CD4-positive, alpha-beta memory T cell (primary cell): ENCODE data around the gene C11orf68. TPM values are rescaled to one million over a fixed set of nuclear protein-coding genes. Genes with fewer than 3 reads are reported as not detected.

ENCODE experiments used
- CTCF ChIA-PET: fragments of 350-600 bp; sonication (Branson Sonifier 250); formaldehyde crosslinking; loops from one replicate; lab custom pipeline; 2021; ENCODE audit warnings: inconsistent platforms; ENCODE audit not compliant: partially characterized antibody; lab: Charles Lee
- POLR2A ChIA-PET: fragments of 350-600 bp; sonication (Branson Sonifier 250); formaldehyde crosslinking; loops from one replicate; lab custom pipeline; 2021; ENCODE audit not compliant: partially characterized antibody; lab: Charles Lee
- DNase-seq, 5 donors: peaks; one replicate each; pipeline versions ENCODE4 v3.0.0 to v3.0.0-alpha.2; 2020 to 2022; ENCODE audit warnings: mixed read lengths in 1 of 5
- H3K27ac ChIP-seq: one replicate; pipeline ENCODE4 v1.7.0; 2013; ENCODE audit warnings: low read depth, low read length
- H3K27me3 ChIP-seq: 2 replicates; pipeline ENCODE4 v1.7.0; 2013; ENCODE audit warnings: mild to moderate bottlenecking, low read length, moderate library complexity; ENCODE audit not compliant: insufficient read depth
- H3K36me3 ChIP-seq: 2 replicates; pipeline ENCODE4 v1.7.0; 2013; ENCODE audit warnings: mild to moderate bottlenecking, low read length, moderate library complexity; ENCODE audit not compliant: insufficient read depth
- H3K4me1 ChIP-seq: 2 replicates; pipeline ENCODE4 v1.7.0; 2013; ENCODE audit warnings: mild to moderate bottlenecking, low read length, moderate library complexity; ENCODE audit not compliant: insufficient read depth
- H3K4me3 ChIP-seq, 2 donors: one replicate each; pipeline ENCODE4 v1.7.0; 2013; ENCODE audit warnings: low read length in 2 of 2, mild to moderate bottlenecking in 1 of 2
- H3K9me3 ChIP-seq, 2 donors: one replicate each; pipeline ENCODE4 v1.7.0; 2013; ENCODE audit warnings: low read length in 2 of 2, control low read depth in 1 of 2; ENCODE audit not compliant: control insufficient read depth in 1 of 2
- H3K27ac Mint-ChIP-seq, 7 donors: one replicate each; pipeline ENCODE4 v1.8.0; 2020 to 2021; ENCODE audit warnings: mixed read lengths in 7 of 7, mild to moderate bottlenecking in 6 of 7, inconsistent platforms in 3 of 7, moderate library complexity in 3 of 7
- H3K27me3 Mint-ChIP-seq, 2 donors: one replicate each; pipeline ENCODE4 v1.8.0; 2020 to 2021; ENCODE audit warnings: mixed read lengths in 2 of 2
- H3K36me3 Mint-ChIP-seq, 2 donors: one replicate each; pipeline ENCODE4 v1.8.0; 2020 to 2021; ENCODE audit warnings: mixed read lengths in 2 of 2, inconsistent platforms in 1 of 2, mild to moderate bottlenecking in 1 of 2
- H3K4me1 Mint-ChIP-seq, 4 donors: one replicate each; pipeline ENCODE4 v1.8.0; 2020 to 2021; ENCODE audit warnings: mixed read lengths in 4 of 4, mild to moderate bottlenecking in 1 of 4
- H3K4me3 Mint-ChIP-seq, 8 donors: one replicate each; pipeline ENCODE4 v1.8.0; 2020 to 2021; ENCODE audit warnings: mixed read lengths in 8 of 8, mild to moderate bottlenecking in 7 of 8, moderate library complexity in 6 of 8, inconsistent platforms in 3 of 8
- H3K9me3 Mint-ChIP-seq, 8 donors: one replicate each; pipeline ENCODE4 v1.8.0; 2020 to 2021; ENCODE audit warnings: mixed read lengths in 8 of 8, mild to moderate bottlenecking in 5 of 8, inconsistent platforms in 3 of 8, moderate library complexity in 1 of 8
- intact Hi-C: fragments of 100-400 bp; cut with micrococcal nuclease; formaldehyde crosslinking; loops from one replicate; pipeline ENCODE4 v1.15.1; 2023
- polyA plus RNA-seq, 2 donors: library from polyadenylated mRNA; unstranded; fragments of 300-500 nt; fragmentation: Illumina TruSeq; gene quantifications; one replicate each; pipeline ENCODE4 v1.2.3, GENCODE V29; 2021
- total RNA-seq, 2 experiments: library from RNA; stranded (reverse); gene quantifications; one replicate each; pipeline ENCODE4 v1.2.3, GENCODE V29; 2021

Gene C11orf68
- total and polyA plus RNA-seq, 4 experiments from 2014 or later: 48.0 to 81.6 (median 58.3) TPM

DNA sequence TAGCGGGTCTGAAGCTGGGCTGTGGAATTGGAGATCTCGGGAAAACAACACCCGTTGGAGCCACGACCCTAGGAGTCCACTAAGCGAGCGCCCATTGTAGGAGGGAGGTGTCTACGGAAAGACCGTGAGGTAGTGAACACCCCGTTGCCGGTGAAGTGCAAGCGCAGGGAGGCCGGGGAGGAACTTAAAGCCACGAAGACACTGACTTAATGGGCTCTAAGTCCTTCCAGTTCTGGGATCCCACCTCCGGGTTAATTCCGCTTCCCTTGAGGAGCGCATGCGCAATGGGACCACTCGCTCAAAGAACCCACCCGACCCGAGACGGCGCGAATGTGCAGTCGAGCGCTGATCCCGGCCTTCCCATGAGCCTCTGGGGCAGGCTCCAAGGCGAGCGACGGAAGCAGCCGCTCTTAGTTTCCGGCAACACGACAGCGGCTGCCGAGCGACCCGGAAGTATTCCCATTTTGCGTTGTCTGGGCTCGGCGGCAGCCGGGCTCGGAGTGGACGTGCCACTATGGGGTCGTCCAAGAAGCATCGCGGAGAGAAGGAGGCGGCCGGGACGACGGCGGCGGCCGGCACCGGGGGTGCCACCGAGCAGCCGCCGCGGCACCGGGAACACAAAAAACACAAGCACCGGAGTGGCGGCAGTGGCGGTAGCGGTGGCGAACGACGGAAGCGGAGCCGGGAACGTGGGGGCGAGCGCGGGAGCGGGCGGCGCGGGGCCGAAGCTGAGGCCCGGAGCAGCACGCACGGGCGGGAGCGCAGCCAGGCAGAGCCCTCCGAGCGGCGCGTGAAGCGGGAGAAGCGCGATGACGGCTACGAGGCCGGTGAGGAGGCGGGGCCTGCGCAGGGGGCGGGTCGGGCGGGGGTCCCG lies 42.6 kb upstream of the C11orf68 start, which contains the start of gene SART1:
Gene SART1, plus strand, starts transcription at position 468 of the 874 bp plus-strand sequence. Its CDS starts 47 bp downstream, at position 515.
- POLR2A ChIA-PET: interaction anchor here (0.7 to 7.6 kb wide), 13 partner anchors 20 to 346 kb away, joined by 3 to 103 read pairs (median 6); partner anchors contain the start of genes BANF1, C11orf68, CCDC85B and CFL1
- Histone ChIP-seq H3K4me3 (peak within 1 kb of the TSS; percentile 70 to 79), H3K27ac (peak within 1 kb of the TSS; percentile 96), H3K9me3 (no peaks in the 10 kb centered on the region), H3K4me1 (peaks cover 40% of the 10 kb centered on the region), H3K36me3 (peaks cover 27% of the 10 kb centered on the region), H3K27me3 (no peaks in the 10 kb centered on the region)
- Mint-ChIP-seq H3K36me3 (peaks cover 20 to 48% of the 10 kb centered on the region in 2 donors), H3K27me3 (no peaks in the 10 kb centered on the region), H3K4me1 (peaks cover 31 to 60% (median 38%) of the 10 kb centered on the region in 4 donors), H3K4me3 (peak within 1 kb of the TSS; percentile 98 to 99 (median 98)), H3K27ac (peak within 1 kb of the TSS; percentile 92 to 100 (median 99)), H3K9me3 (no peaks in the 10 kb centered on the region)
- peak; percentile 92 to 98 (median 95) for DNase-seq
- intact Hi-C loops: loop anchor here (1.0 kb wide), 8 partner anchors 33 to 346 kb away; partner anchors contain the start of genes BANF1, C11orf68, DRAP1 and EIF1AD
- CTCF ChIA-PET: interaction anchor here (1.0 to 9.9 kb wide), 2 partner anchors 74 to 250 kb away, joined by 3 to 86 read pairs; partner anchors contain the start of genes CCDC85B, FIBP and KAT5

DNA sequence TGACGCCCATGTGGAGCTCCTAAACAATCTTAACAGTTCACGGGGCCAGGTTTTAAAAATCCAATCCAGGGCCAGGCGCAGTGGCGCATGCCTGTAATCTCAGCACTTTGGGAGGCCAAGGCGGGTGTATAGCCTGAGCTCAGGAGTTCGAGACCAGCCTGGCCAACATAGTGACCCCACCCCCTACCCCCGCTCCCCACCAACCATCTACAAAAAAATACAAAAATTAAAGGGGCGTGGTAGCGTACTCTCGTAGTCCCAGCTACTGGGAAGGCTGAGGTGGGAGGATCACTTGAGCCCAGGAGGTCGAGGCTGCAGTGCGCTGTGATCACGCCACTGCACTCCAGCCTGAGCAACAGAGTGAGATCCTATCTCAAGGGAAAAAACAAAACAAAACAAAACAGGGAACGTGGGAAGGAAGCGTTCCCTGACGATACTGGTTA lies 42.0 kb upstream of the C11orf68 start:
- Histone ChIP-seq H3K36me3 (peaks cover 21% of the 10 kb centered on the region), H3K4me3 (peak overlapping the region; percentile 70 to 79), H3K27me3 (no peaks in the 10 kb centered on the region), H3K9me3 (no peaks in the 10 kb centered on the region), H3K27ac (peak overlapping the region; percentile 96), H3K4me1 (peaks cover 44% of the 10 kb centered on the region)
- H3K4me1 Mint-ChIP-seq: peaks cover 30 to 61% (median 39%) of the 10 kb centered on the region in 4 donors
- H3K27ac Mint-ChIP-seq: peak overlapping the region; percentile 92 to 100 (median 99)
- ChIA-PET POLR2A (interaction anchor here (0.7 to 7.6 kb wide), 12 partner anchors 9 to 249 kb away, joined by 3 to 103 read pairs (median 6); partner anchors contain the start of genes BANF1, C11orf68, CCDC85B and CFL1), CTCF (interaction anchor here (0.8 to 9.9 kb wide), 2 partner anchors 73 to 100 kb away, joined by 3 to 86 read pairs; partner anchors contain the start of genes CCDC85B and FIBP)
- H3K27me3 Mint-ChIP-seq: no peaks in the 10 kb centered on the region
- peak overlapping the region; percentile 98 to 99 (median 98) for H3K4me3 Mint-ChIP-seq
- no peaks in the 10 kb centered on the region for H3K9me3 Mint-ChIP-seq
- H3K36me3 Mint-ChIP-seq: peaks cover 17 to 41% of the 10 kb centered on the region in 2 donors
- intact Hi-C loops: loop anchor here (1.0 kb wide), 8 partner anchors 33 to 346 kb away; partner anchors contain the start of genes BANF1, C11orf68, DRAP1 and EIF1AD
- DNase-seq: no peak

DNA sequence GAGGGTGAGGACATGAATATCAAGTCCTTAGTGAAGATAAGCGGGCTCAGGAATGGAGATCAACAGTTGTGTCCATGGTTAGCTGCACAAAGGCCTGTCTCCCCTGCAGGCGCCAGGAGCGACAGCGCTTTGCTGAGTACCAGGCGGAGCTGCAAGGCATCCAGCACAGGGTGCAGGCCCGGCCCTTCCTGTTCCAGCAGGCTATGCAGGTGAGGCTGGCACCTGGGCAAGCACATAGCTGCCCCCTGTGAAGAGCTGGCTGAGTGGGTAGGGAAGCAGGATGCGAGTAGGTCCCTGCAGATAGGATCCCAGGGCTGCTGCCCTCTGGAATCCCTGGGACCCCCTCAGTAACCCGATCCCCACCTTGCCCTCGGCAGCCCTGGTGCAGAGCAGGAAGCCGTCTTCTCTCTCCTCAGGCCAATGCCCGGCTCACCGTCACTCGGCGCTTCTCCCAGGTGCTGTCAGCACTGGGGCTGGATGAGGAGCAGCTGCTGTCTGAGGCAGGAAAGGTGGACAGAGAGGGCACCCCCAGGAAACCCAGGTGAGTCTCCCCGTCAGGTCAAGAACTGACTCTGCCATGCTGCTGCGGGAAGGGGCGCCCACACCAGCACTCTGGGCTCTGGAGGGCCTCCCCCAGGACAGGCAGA lies 40.0 kb upstream of the C11orf68 start:
- no peaks in the 10 kb centered on the region for H3K9me3 Mint-ChIP-seq
- peak overlapping the region in 3 of 7 donors; percentile 27 to 92 (median 30) for H3K27ac Mint-ChIP-seq
- intact Hi-C loops: no loop called here
- Histone ChIP-seq H3K27me3 (no peaks in the 10 kb centered on the region), H3K4me1 (peaks cover 39% of the 10 kb centered on the region), H3K9me3 (no peaks in the 10 kb centered on the region), H3K4me3 (no peak overlapping the region), H3K36me3 (peaks cover 1% of the 10 kb centered on the region), H3K27ac (no peak overlapping the region)
- H3K27me3 Mint-ChIP-seq: no peaks in the 10 kb centered on the region
- H3K4me1 Mint-ChIP-seq: peaks cover 26 to 47% (median 36%) of the 10 kb centered on the region in 4 donors
- ChIA-PET POLR2A (interaction anchor here (0.7 to 7.6 kb wide), 6 partner anchors 40 to 178 kb away, joined by 3 to 103 read pairs (median 4); partner anchors contain the start of genes AP5B1, BANF1, C11orf68 and CCDC85B), CTCF (interaction anchor here (1.1 to 9.9 kb wide), 3 partner anchors 31 to 99 kb away, joined by 3 to 86 read pairs (median 7); partner anchors contain the start of genes CCDC85B, FIBP and MUS81)
- DNase-seq: peak in 1 of 5 donors; percentile 9
- peak overlapping the region in 1 of 8 donors; percentile 13 for H3K4me3 Mint-ChIP-seq
- H3K36me3 Mint-ChIP-seq: peaks cover 11 to 23% of the 10 kb centered on the region in 2 donors

DNA sequence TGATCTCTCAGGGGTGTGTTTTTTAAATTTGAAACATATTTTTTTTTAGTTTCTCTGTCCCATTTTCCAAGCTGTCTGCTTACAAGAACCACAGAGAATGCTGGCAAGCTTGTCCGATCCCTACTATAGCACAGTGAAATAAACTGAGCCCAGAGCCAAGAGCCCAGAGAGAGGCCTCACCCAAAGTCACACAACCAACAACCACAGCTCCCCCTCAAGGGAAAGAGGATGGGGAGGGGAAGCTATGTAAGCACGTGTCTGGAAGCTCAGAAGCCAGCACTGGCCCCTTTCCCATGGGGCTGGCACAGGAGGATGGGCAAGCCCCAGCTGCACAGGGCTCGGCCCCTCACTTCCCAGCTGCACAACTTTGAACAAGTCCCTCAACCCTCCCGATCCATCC lies 39.4 kb upstream of the C11orf68 start:
- intact Hi-C loops: no loop called here
- no peaks in the 10 kb centered on the region for H3K27me3 Mint-ChIP-seq
- H3K4me3 ChIP-seq: no peak overlapping the region
- no peaks in the 10 kb centered on the region for H3K27me3 ChIP-seq
- H3K9me3 ChIP-seq: no peaks in the 10 kb centered on the region
- ChIA-PET POLR2A (interaction anchor here (0.7 to 7.6 kb wide), 6 partner anchors 40 to 178 kb away, joined by 3 to 103 read pairs (median 4); partner anchors contain the start of genes AP5B1, BANF1, C11orf68 and CCDC85B), CTCF (interaction anchor here (1.1 to 9.9 kb wide), 3 partner anchors 30 to 98 kb away, joined by 3 to 86 read pairs (median 7); partner anchors contain the start of genes CCDC85B, FIBP and MUS81)
- H3K4me1 ChIP-seq: peaks cover 33% of the 10 kb centered on the region
- H3K9me3 Mint-ChIP-seq: no peaks in the 10 kb centered on the region
- H3K4me3 Mint-ChIP-seq: peak overlapping the region in 1 of 8 donors; percentile 39
- no peaks in the 10 kb centered on the region for H3K36me3 ChIP-seq
- H3K36me3 Mint-ChIP-seq: peaks cover 11 to 19% of the 10 kb centered on the region in 2 donors
- peak overlapping the region in 6 of 7 donors; percentile 42 to 90 (median 72) for H3K27ac Mint-ChIP-seq
- H3K27ac ChIP-seq: no peak overlapping the region
- DNase-seq: no peak
- H3K4me1 Mint-ChIP-seq: peaks cover 26 to 41% (median 34%) of the 10 kb centered on the region in 4 donors

DNA sequence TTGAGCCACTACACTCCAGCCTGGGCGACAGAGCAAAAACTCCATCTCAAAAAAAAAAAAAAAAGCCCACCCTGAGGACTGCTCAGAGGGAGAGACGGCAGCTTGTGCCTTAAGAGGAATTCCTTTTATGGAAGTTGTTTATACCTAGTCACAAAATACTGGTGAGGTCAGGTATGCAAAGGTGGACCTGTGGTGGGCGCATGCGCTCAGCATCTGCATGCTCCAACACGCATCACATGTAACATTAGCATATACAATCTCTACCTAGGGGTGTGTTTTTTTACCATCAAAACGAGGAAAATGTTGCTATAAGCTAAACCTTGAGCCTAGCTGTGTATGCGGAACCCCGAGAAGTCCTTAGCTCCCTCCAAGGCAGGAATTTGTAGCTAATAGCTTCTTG lies 35.9 kb upstream of the C11orf68 start:
- ChIA-PET POLR2A (interaction anchor here (0.6 to 2.7 kb wide), 4 partner anchors 19 to 36 kb away, joined by 3 to 9 read pairs (median 6); partner anchors contain the start of genes C11orf68 and DRAP1), CTCF (interaction anchor here (0.7 to 9.9 kb wide), 2 partner anchors 67 to 96 kb away, joined by 3 to 86 read pairs; partner anchors contain the start of genes CCDC85B and FIBP)
- H3K27me3 ChIP-seq: no peaks in the 10 kb centered on the region
- no peaks in the 10 kb centered on the region for H3K36me3 ChIP-seq
- H3K9me3 ChIP-seq: no peaks in the 10 kb centered on the region
- Mint-ChIP-seq H3K36me3 (no peaks in the 10 kb centered on the region), H3K27ac (peak overlapping the region in 2 of 7 donors; percentile 4 to 55), H3K4me3 (no peak overlapping the region), H3K4me1 (peaks cover 9 to 16% (median 13%) of the 10 kb centered on the region in 4 donors), H3K27me3 (no peaks in the 10 kb centered on the region), H3K9me3 (no peaks in the 10 kb centered on the region)
- no peak overlapping the region for H3K4me3 ChIP-seq
- peaks cover 18% of the 10 kb centered on the region for H3K4me1 ChIP-seq
- intact Hi-C loops: no loop called here
- no peak for DNase-seq
- no peak overlapping the region for H3K27ac ChIP-seq

DNA sequence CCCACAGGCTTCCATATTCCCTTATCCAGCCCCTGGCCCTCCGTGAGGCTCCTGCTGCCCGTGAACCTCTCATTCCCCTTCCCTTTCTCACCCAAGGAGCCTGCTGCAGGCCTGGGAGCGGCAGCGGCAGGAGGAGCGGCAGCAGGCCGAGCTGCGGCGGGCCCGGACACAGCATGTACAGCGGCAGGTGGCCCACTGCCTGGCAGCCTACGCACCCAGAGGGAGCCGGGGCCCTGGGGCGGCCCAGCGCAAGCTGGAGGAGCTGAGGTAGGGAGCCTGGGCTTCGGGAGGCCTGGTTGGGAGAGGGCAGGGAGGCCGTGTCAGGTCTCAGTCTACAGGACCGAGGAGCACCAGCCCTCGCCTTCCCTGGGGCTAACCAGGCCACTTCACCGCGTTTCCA lies 34.6 kb upstream of the C11orf68 start:
- ChIA-PET POLR2A (no interaction called here), CTCF (interaction anchor here (1.7 kb wide), 1 partner anchor 65 kb away, joined by 4 read pairs; the partner anchor contains the start of gene FIBP)
- no peak for DNase-seq

More for the DNA sequence above, 34.6 kb upstream of the C11orf68 start:
- intact Hi-C loops: no loop called here
- Mint-ChIP-seq H3K36me3 (no peaks in the 10 kb centered on the region), H3K4me3 (no peak overlapping the region), H3K9me3 (no peaks in the 10 kb centered on the region), H3K27me3 (no peaks in the 10 kb centered on the region), H3K4me1 (peaks cover 9 to 16% (median 13%) of the 10 kb centered on the region in 4 donors), H3K27ac (no peak overlapping the region)
- H3K27ac ChIP-seq: no peak overlapping the region
- no peak overlapping the region for H3K4me3 ChIP-seq
- no peaks in the 10 kb centered on the region for H3K9me3 ChIP-seq
- no peaks in the 10 kb centered on the region for H3K36me3 ChIP-seq
- H3K4me1 ChIP-seq: peaks cover 18% of the 10 kb centered on the region
- no peaks in the 10 kb centered on the region for H3K27me3 ChIP-seq
